HG03159 (cell line): ENCODE data around the gene ABHD5.

Experiments used
- ATAC-seq: cut with Tn5 transposase; IDR thresholded peaks from one replicate; pipeline ENCODE4 v1.9.1; 2021; ENCODE audit warnings: mild to moderate bottlenecking, moderate library complexity; ENCODE audit not compliant: unreplicated experiment

ABHD5 gene

DNA sequence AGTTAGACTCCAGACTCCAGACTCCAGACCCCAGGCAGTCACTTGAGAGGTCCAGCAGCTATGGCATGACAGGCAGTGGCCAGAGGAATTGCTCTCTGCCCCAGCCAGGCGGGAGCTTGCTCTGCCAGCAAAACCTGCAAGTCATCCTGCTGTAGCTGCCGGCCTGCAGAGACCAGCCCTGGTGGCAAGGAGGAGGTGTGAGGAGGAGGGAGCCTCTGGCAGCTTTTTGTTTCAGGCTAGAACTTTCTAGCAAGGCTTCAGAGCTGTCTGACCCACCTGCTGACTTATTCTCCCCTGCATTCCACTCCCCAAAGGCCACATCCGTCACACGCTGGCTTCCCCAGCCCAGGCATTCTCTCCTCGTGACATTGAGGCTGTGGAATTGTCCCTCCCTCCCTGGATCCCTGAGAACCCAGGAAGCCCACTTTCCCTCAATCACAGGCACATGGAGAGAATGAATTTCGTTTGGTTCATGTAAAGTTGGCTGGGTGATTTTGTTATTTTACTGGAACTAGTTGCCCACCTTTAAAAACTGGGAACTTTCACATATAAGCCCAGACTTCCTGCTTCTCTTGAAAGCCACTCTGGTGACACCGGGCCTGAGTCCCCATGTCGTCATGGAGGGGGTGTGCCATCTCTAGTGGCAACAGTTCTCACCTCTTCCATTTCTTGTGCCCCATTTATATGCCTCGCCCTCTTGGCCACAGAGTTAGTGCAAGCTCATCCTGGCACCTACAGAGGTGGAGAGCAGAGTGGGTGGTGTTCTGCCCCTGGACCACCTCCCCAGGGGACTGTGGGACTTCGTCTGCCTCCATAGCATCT is 82.7 kb downstream of the ABHD5 start:
- no peak for ATAC-seq

- no peak for ATAC-seq
Observed at GRCh38 chr3:43774799-43775198, 84.1 kb downstream of the ABHD5 start.

GRCh38 chr3:43776101-43776500 is 85.4 kb downstream of the ABHD5 start:
- no peak for ATAC-seq

DNA sequence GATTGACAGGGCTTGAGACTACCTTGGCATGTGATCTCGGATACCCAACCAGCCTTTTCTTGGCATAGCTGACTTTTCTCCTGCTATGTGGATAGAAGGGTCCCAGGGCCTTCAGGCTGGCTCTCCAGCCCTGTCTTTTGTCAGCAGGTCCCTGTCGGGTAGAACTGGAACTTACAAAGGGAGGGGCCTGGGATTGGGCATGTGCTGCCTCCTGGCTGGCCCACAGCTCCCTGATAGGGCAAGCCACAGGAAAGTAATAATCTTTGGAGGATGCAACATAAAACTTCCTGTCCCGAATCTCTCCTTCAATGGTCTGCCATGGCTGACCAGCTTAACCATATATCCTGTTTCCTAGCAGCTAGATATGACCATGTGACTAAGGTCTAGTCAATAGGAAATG is 89.1 kb downstream of the ABHD5 start:
- no peak for ATAC-seq

GRCh38 chr3:43782541-43782940 is 91.8 kb downstream of the ABHD5 start:
- no peak for ATAC-seq
